Liver (tissue), 9 donors: ENCODE results near the gene NRN1. TPM values are rescaled to one million over a fixed set of nuclear protein-coding genes. Genes with fewer than 3 reads are reported as not detected.

Source experiments
- DNase-seq: peaks from one replicate; pipeline ENCODE4 v3.0.0-alpha.2; 2017; ENCODE audit warnings: low spot score
- H3K27ac ChIP-seq, 2 donors: one replicate each; pipeline ENCODE4 v1.7.0; 2013; ENCODE audit warnings: inconsistent platforms in 2 of 2, low read length in 2 of 2, control low read depth in 1 of 2, low read depth in 1 of 2, mild to moderate bottlenecking in 1 of 2
- H3K27me3 ChIP-seq, 4 donors: one replicate each; pipeline versions ENCODE4 v1.6.1 to v1.7.0; 2013; ENCODE audit warnings: low read length in 3 of 4, inconsistent platforms in 1 of 4, mild to moderate bottlenecking in 1 of 4, moderate library complexity in 1 of 4; ENCODE audit not compliant: control insufficient read depth in 4 of 4, insufficient read depth in 4 of 4
- H3K36me3 ChIP-seq, 4 donors: one replicate each; pipeline versions ENCODE4 v1.6.1 to v1.7.0; 2013; ENCODE audit warnings: low read length in 3 of 4, mild to moderate bottlenecking in 3 of 4, low read depth in 1 of 4, moderate library complexity in 1 of 4; ENCODE audit not compliant: control insufficient read depth in 4 of 4, insufficient read depth in 3 of 4
- H3K4me1 ChIP-seq, 4 donors: one replicate each; pipeline versions ENCODE4 v1.6.1 to v1.7.0; 2013; ENCODE audit warnings: low read length in 3 of 4, mild to moderate bottlenecking in 3 of 4, moderate library complexity in 1 of 4; ENCODE audit not compliant: control insufficient read depth in 4 of 4, insufficient read depth in 4 of 4
- H3K4me3 ChIP-seq, 3 donors: one replicate each; pipeline versions ENCODE4 v1.6.1 to v1.7.0; 2013; ENCODE audit warnings: low read length in 3 of 3, control low read depth in 1 of 3, low read depth in 1 of 3, mild to moderate bottlenecking in 1 of 3
- H3K9ac ChIP-seq, 2 donors: one replicate each; pipeline ENCODE4 v1.7.0; 2013; ENCODE audit warnings: low read length in 2 of 2, mild to moderate bottlenecking in 2 of 2, moderate library complexity in 2 of 2, control low read depth in 1 of 2, low read depth in 1 of 2
- H3K9me3 ChIP-seq, 4 donors: one replicate each; pipeline versions ENCODE4 v1.6.1 to v1.7.0; 2013; ENCODE audit warnings: low read length in 3 of 4; ENCODE audit not compliant: control insufficient read depth in 4 of 4
- ATF3 ChIP-seq: IDR thresholded peaks from 2 replicates; pipeline ENCODE4 v1.6.1; 2016; ENCODE audit warnings: antibody characterized with exemption
- CTCF ChIP-seq: fragments of 150-350 bp; IDR thresholded peaks from 2 replicates; pipeline ENCODE4 v1.5.1; 2017; ENCODE audit warnings: improper control_type of control experiment, low read depth, low read length; ENCODE audit not compliant: missing input control
- EGR1 ChIP-seq, 2 donors: IDR thresholded peaks; 2 replicates each; pipeline ENCODE4 v1.6.1; 2016 to 2018; ENCODE audit warnings: antibody characterized with exemption in 2 of 2, low read depth in 2 of 2
- FOXA1 ChIP-seq: IDR thresholded peaks from 2 replicates; pipeline ENCODE4 v1.6.1; 2016; ENCODE audit warnings: antibody characterized with exemption
- FOXA2 ChIP-seq: IDR thresholded peaks from 2 replicates; pipeline ENCODE4 v1.6.1; 2016; ENCODE audit warnings: antibody characterized with exemption
- GABPA ChIP-seq, 2 donors: IDR thresholded peaks in 1 of 2; conservative IDR thresholded peaks in 1 of 2; 2 replicates each; pipeline ENCODE4 v1.6.1; 2016; ENCODE audit warnings: antibody characterized with exemption in 2 of 2, mild to moderate bottlenecking in 1 of 2, moderate library complexity in 1 of 2
- HNF4A ChIP-seq, 2 donors: conservative IDR thresholded peaks; 2 replicates each; pipeline ENCODE4 v1.6.1; 2016; ENCODE audit warnings: antibody characterized with exemption in 2 of 2, mild to moderate bottlenecking in 2 of 2
- HNF4G ChIP-seq: IDR thresholded peaks from 2 replicates; pipeline ENCODE4 v1.6.1; 2016; ENCODE audit warnings: antibody characterized with exemption
- JUND ChIP-seq, 2 donors: IDR thresholded peaks; 2 replicates each; pipeline ENCODE4 v1.6.1; 2016; ENCODE audit warnings: antibody characterized with exemption in 2 of 2
- NR2F2 ChIP-seq: IDR thresholded peaks from 2 replicates; pipeline ENCODE4 v1.6.1; 2016; ENCODE audit warnings: antibody characterized with exemption
- RAD21 ChIP-seq, 2 donors: IDR thresholded peaks; 2 replicates each; pipeline ENCODE4 v1.6.1; 2016; ENCODE audit warnings: antibody characterized with exemption in 2 of 2, mild to moderate bottlenecking in 2 of 2
- REST ChIP-seq: IDR thresholded peaks from 2 replicates; pipeline ENCODE4 v1.6.1; 2016; ENCODE audit warnings: antibody characterized with exemption, mild to moderate bottlenecking
- RXRA ChIP-seq, 2 donors: IDR thresholded peaks; 2 replicates each; pipeline ENCODE4 v1.6.1; 2017 to 2018; ENCODE audit warnings: antibody characterized with exemption in 2 of 2, mild to moderate bottlenecking in 1 of 2
- SP1 ChIP-seq: IDR thresholded peaks from 2 replicates; pipeline ENCODE4 v1.6.1; 2018; ENCODE audit warnings: antibody characterized with exemption, mild to moderate bottlenecking
- TAF1 ChIP-seq: conservative IDR thresholded peaks from 2 replicates; pipeline ENCODE4 v1.6.1; 2016; ENCODE audit warnings: antibody characterized with exemption, mild to moderate bottlenecking
- YY1 ChIP-seq: IDR thresholded peaks from 2 replicates; pipeline ENCODE4 v1.6.1; 2016; ENCODE audit warnings: antibody characterized with exemption, mild to moderate bottlenecking
- WGBS: extraction: QIAGEN DNeasy Blood & Tissue Kit; methylation state at CpG from one replicate; pipeline ENCODE4 v1.1.7; 2013; 5-methylcytosine and 5-hydroxymethylcytosine counted together
- polyA plus RNA-seq, 2 donors: library from polyadenylated mRNA; stranded (reverse) in 1 of 2; unstranded in 1 of 2; fragments of 200-250 nt in 1 of 2; fragments of >200 nt in 1 of 2; fragmentation: Nextera tagmentation in 1 of 2; extraction: Ambion mirVana in 1 of 2; gene quantifications; one replicate each; pipeline versions ENCODE4 v1.2.1 to v1.2.3, GENCODE V29; 2013 to 2015
- total RNA-seq, 2 donors: library from RNA; depleted of rRNA; stranded (reverse); fragments of >200 nt; gene quantifications; one replicate each; pipeline ENCODE4 v1.2.3, GENCODE V29; 2014
- TF ChIP-seq, protein P1 (sequence below): IDR thresholded peaks from 2 replicates; pipeline ENCODE4 v1.6.1; 2016; ENCODE audit warnings: antibody characterized with exemption
- TF ChIP-seq, protein P2 (sequence below): IDR thresholded peaks from 2 replicates; pipeline ENCODE4 v1.6.1; 2016; ENCODE audit warnings: antibody characterized with exemption
- donor health status: healthy.
- donor health status: healthy.
- donor health status: healthy.
- donor health status: healthy.
- donor health status: healthy.

Gene NRN1
- total and polyA plus RNA-seq, 4 donors = 1.2 to 2.9 (median 1.6) TPM

- no peaks in the 10 kb centered on the region for H3K27me3 ChIP-seq
- TF ChIP-seq RXRA (IDR thresholded peaks at IDR 0.05) (no peak), HNF4G (no peak), YY1 (no peak), HNF4A (conservative IDR thresholded peaks at IDR 0.05) (no peak), TAF1 (no peak), FOXA1 (no peak)
- TF ChIP-seq, protein P1, sequence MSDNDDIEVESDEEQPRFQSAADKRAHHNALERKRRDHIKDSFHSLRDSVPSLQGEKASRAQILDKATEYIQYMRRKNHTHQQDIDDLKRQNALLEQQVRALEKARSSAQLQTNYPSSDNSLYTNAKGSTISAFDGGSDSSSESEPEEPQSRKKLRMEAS = no peak
- no peak overlapping the region for H3K4me3 ChIP-seq
- H3K4me1 ChIP-seq = no peaks in the 10 kb centered on the region
- DNase-seq = no peak
- no peaks in the 10 kb centered on the region for H3K36me3 ChIP-seq
- H3K27ac ChIP-seq = no peak overlapping the region
- H3K9ac ChIP-seq = no peak overlapping the region
- H3K9me3 ChIP-seq = no peaks in the 10 kb centered on the region
- 87% methylated on average over 4 of the region's 4 CpGs for WGBS
These were observed 30.5 kb upstream of the NRN1 start for GRCh38 chr6:6037179-6037578.

DNA sequence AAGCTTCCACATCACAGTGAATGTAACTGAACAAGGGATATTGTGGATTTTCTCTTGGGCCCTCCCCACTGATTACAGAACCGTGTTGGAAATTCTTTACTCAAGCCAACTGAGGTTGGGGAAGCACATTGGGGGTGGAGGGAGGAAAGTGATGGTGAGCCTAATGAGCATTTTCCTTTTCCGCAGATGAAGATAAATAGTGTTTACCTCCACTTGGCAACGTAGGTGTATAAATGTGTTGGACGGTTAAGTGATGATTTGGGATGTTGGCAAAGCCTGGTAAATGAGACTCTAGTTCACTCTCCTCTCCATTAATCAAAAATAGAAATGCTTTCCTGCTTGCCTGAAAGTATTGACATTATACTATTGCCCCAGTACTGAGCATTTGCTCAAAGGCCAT lies 27.1 kb upstream of the NRN1 start:
- Histone ChIP-seq H3K4me1 (no peaks in the 10 kb centered on the region), H3K36me3 (no peaks in the 10 kb centered on the region), H3K27ac (no peak overlapping the region), H3K9ac (no peak overlapping the region), H3K4me3 (no peak overlapping the region), H3K27me3 (no peaks in the 10 kb centered on the region), H3K9me3 (no peaks in the 10 kb centered on the region)
- WGBS = 77% methylated on average over 4 of the region's 4 CpGs
- TF ChIP-seq, protein P1 = no peak
- TF ChIP-seq FOXA2 = no peak
- no peak for TF ChIP-seq HNF4G
- no peak for DNase-seq

- TF ChIP-seq FOXA1 (no peak), ATF3 (no peak), CTCF (no peak), GABPA (IDR thresholded peaks at IDR 0.05 in 1 of 2, conservative IDR thresholded peaks at IDR 0.05 in 1 of 2) (no peak), YY1 (no peak), SP1 (no peak), TAF1 (no peak), HNF4G (no peak), REST (no peak), RAD21 (IDR thresholded peaks at IDR 0.05) (no peak), FOXA2 (no peak), RXRA (IDR thresholded peaks at IDR 0.05) (no peak), JUND (IDR thresholded peaks at IDR 0.05) (no peak), EGR1 (IDR thresholded peaks at IDR 0.05; ENCODE audit: low read depth in 2 of 2) (no peak), HNF4A (conservative IDR thresholded peaks at IDR 0.05) (no peak), NR2F2 (no peak)
- TF ChIP-seq, protein P1 = no peak
- TF ChIP-seq, protein P2, sequence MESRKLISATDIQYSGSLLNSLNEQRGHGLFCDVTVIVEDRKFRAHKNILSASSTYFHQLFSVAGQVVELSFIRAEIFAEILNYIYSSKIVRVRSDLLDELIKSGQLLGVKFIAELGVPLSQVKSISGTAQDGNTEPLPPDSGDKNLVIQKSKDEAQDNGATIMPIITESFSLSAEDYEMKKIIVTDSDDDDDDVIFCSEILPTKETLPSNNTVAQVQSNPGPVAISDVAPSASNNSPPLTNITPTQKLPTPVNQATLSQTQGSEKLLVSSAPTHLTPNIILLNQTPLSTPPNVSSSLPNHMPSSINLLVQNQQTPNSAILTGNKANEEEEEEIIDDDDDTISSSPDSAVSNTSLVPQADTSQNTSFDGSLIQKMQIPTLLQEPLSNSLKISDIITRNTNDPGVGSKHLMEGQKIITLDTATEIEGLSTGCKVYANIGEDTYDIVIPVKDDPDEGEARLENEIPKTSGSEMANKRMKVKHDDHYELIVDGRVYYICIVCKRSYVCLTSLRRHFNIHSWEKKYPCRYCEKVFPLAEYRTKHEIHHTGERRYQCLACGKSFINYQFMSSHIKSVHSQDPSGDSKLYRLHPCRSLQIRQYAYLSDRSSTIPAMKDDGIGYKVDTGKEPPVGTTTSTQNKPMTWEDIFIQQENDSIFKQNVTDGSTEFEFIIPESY = no peak
- H3K36me3 ChIP-seq = no peaks in the 10 kb centered on the region
- H3K9me3 ChIP-seq = no peaks in the 10 kb centered on the region
- DNase-seq = no peak
- peak overlapping the region in 1 of 2 donors; percentile 12 for H3K27ac ChIP-seq
- H3K4me3 ChIP-seq = no peak overlapping the region
- H3K9ac ChIP-seq = no peak overlapping the region
- WGBS = 72% methylated on average over 2 of the region's 2 CpGs
- H3K27me3 ChIP-seq = peaks cover 0 to 8% (median 0%) of the 10 kb centered on the region in 4 donors
- H3K4me1 ChIP-seq = no peaks in the 10 kb centered on the region
These were observed 19.9 kb upstream of the NRN1 start for GRCh38 chr6:6026513-6027205.
